ENCODE measurements around the gene TRIO.

Gene TRIO

DNA sequence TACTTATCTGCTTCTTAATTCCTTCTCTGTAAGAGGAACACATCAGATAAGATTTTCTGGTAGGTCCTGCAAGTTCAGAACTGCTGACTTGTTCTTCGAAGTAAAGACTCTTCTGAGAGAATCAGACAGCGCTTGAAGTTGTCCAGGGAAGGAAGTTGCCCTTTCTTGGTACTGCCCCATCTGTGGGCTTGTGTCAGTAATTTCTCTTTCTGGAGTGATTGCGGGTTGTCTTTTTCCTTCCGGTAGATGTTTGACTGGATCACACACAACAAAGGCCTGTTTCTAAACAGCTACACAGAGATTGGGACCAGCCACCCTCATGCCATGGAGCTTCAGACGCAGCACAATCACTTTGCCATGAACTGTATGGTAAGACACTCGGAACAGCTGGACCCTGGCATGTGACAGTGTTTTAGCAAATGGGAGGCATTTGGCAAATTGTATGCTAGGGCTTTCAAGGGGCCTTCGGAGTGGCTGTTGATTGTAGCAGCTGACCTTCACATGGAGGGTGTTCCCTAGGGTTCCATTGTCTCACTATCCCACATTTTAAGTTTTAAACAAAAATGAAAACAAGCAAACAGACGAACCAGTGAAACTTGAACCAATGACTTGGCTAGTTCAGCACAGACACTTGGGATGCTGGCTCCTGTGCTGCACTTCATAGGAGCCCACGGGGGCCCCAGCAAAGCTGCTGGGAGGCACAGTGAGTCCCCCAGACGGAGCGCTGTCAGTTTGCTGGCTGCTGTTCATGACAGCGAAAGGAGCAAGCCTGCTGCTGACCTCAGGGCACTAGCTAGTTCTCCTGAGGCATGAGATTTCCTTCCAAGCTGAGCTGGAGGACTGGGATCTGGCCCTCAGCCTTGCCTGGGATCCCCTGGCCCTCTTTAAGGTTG, 149.9 kb downstream of the TRIO start:
- no peak for DNase-seq (ENCODE audit: low read depth, low spot score)

DNA sequence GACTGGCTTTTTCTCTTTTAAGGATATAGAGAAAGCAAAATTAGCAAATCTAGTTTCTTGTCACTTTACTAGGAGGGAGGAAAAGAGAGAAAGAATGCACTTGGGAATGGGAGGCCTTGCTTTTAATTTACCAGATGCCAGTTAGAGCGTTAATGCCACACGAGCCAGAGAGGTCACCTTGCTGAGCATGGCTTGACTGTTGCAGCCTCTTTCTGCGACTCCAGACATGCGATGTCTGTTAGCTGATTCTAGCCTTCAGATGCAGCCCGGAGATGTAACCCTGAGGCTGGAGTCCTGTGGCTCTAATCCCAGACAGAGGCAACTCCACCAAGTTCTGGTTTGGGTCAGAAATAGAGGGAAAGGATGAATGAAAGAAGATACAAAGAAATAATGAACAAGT, 152.5 kb downstream of the TRIO start:
- DNase-seq (ENCODE audit: low read depth, low spot score) = no peak

- DNase-seq (ENCODE audit: low read depth, low spot score) = no peak
Measured at GRCh38 chr5:14296533-14297331, 153.6 kb downstream of the TRIO start.

GRCh38 chr5:14297697-14298096, 154.6 kb downstream of the TRIO start:
- DNase-seq (ENCODE audit: low read depth, low spot score) = no peak

DNA sequence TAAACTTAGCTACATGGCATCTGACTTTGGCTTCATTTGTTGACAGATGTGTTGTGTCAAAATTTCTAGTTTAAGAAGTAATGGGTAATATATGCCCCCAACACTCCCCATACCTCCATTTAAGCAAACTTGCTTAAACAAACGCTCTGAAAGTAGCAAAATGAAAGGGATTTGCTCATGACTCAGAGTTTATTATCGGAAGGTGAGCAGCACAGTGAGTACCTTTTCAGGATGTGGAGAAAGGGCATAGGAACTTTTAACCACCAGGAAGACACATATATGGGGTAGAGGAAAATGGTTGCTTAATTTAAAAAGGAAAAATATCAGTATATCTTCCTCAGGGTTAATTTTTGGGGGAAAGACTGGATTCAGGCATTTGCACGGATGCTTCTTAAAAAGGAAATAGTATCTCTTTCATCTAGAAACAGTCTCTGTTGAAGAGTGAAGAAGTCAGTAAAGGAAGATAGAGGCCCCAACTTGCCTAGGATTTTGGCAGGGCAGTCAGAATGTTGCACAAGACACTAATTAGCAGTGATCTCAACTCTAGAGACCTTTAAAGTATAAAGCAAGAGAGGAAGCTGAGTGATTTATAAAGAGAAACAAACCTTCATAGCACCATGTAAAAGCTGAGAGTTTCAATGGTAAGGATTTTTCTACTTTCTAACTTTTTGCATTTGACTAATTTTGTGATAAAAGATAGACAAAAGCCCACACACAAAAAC, 155.1 kb downstream of the TRIO start:
- no peak for DNase-seq (ENCODE audit: low read depth, low spot score)

- DNase-seq (ENCODE audit: low read depth, low spot score) = no peak
Measured at GRCh38 chr5:14299666-14300065, 156.5 kb downstream of the TRIO start.

DNA sequence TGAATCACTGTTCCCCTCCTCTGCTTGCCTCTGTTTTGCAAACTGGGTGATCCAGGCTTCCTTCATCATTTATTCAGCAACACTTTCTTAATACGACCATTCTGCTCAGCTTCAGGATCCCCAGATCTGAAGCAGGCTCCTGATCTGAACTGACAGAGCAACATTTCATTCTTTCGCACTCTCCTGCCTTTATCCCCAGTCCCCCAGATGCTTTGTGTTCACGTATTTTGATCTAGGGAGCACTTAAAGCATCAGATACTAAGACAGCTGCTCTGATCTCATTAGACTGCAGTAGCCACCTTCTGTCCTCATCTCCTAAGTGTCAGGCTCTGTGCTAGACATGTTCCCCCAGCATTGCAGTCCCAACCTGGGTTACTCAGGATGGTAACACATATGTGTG, 158.0 kb downstream of the TRIO start:
- no peak for DNase-seq (ENCODE audit: low read depth, low spot score)

DNA sequence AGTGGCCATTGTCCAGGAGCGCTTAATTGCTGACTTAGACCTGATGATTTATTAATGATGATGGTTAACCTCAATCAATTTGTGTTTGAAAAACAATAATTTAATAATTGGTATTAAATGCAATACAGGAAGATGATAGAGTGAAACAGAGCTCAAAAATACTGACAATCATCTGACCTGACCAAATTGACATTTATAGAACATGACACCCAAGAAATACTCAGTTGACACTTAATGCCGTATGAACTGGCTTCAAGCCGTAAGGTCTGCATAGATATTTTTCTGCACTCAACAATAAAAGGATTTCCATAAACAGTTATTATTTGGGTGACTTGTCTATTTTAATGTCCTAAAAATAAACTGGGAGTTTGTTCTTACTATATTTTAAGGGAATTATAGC, 159.2 kb downstream of the TRIO start:
- DNase-seq (ENCODE audit: low read depth, low spot score) = no peak

DNA sequence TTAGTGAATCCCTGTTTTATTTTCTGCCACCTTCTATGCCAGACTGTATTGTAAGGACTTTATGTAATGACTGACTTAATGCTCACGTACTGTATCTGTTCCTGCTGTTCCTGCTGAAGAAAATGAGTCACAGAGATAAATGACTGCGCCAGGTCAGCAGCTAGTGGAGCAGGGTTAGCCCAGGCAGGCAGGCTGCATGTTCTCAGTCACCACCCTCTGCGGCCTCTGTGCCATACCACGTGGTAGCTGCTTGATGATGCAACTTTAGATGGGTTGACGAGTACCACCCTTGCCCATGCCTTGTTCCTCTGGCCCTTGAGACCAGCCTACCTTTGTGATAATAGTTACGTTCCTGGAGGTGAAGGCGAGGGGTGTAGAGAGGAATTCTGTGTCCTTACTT, 161.9 kb downstream of the TRIO start:
- peak; percentile 66 for DNase-seq (ENCODE audit: low read depth, low spot score)

- DNase-seq (ENCODE audit: low read depth, low spot score) = no peak
Measured at GRCh38 chr5:14306329-14306815, 163.2 kb downstream of the TRIO start.

DNA sequence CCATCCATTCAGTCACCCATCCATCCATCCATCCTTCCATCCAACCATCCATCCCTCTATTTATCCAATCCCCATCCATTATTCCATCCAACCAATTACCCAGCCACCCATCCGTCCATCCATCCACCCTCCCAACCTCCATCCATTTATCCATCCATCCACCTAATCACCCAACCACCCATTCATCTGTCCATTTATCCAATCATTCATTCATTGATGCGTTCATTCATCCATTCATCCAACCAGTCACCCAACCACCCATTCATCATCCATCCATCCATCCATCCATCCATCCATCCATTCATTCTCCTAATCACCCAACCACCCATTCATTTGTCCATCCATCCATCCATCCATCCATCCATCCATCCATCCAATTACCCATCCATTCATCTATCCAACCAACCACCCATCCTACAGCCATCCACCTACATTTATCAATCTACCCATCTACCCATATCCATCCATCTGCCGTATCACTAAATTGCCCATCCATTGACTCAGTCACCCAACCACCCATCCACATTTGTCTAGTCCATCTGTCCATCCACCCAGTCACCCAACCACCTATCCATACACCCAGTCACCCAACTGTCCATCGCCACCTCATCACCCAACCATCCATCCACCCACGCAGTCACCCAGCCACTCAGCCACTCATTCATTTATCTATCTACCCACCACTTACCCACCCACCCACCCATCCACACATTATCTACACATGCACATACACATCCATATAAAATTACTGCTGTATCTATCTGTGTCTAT, 165.4 kb downstream of the TRIO start:
- no peak for DNase-seq (ENCODE audit: low read depth, low spot score)

DNA sequence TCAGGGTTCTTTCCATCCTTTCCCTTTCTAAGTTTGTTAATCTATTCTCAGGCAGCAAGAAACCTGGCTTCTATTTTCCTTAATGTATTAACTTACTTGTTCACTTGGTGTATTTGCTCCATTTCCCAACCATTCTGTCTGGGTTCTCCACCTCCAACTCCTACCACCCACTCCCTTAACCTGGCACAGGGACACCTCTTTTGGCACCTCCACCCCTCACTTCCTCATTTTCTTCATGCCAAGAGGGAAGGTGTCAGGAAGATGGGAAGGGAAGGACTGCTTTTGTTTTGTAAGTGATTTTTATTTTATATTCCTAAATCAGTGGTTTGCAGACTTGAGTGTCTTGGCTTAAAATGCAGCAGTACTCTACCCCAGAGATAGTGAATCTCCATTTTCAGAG, 166.1 kb downstream of the TRIO start:
- no peak for DNase-seq (ENCODE audit: low read depth, low spot score)

- DNase-seq (ENCODE audit: low read depth, low spot score) = no peak
Measured at GRCh38 chr5:14309878-14310531, 166.9 kb downstream of the TRIO start.

GRCh38 chr5:14310901-14311300, 167.8 kb downstream of the TRIO start:
- no peak for DNase-seq (ENCODE audit: low read depth, low spot score)

GRCh38 chr5:14313986-14314690, 171.0 kb downstream of the TRIO start:
- no peak for DNase-seq (ENCODE audit: low read depth, low spot score)

DNA sequence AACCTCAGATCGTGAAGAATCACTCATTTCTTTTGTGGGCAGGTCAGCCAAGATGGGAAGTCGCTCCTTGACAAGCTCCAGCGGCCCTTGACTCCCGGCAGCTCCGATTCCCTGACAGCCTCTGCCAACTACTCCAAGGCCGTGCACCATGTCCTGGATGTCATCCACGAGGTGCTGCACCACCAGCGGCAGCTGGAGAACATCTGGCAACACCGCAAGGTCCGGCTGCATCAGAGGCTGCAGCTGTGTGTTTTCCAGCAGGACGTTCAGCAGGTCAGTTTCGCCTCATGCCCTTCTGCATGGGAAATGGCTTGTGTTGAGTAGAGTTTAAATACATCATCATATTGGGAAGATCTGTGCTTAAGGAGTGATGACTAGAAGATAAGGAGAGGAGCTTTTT, 173.3 kb downstream of the TRIO start:
- no peak for DNase-seq (ENCODE audit: low read depth, low spot score)

DNA sequence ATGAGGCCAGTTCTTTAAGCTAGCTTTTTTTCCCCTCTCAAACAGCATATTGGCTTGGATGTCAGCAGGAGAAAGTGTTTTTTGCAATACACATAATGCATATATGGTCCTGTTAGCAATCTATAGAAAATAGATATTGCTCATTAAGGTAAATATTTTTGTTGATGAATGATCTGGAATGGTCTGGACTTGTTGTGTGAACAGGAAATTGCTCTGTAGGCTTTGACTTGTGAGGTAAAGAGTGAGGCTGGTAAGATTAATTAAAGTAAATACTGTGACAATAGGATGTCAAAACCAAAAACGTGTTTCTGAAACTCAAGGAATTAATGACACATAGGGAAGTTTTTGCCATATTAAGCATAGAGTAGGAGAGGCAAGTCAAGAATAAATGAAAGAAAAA, 176.0 kb downstream of the TRIO start:
- no peak for DNase-seq (ENCODE audit: low read depth, low spot score)

DNA sequence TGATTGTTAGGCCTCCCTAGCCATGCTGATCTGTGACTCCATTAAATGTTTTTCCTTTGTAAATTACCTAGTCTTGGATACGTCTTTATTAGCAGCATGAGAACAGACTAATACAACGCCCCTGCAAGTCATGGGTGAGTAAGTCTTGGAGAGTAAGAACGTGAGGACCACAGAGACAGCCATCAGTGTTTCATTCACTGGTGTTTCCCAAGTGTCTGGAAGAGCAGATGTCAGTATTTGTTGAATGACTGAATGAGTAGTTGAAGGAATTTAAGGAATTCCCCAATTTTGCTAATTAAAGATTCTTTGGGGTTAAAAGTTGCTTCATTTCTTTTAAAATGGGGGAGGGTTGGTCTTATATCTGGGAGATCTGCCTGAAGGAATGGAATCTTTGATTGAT, 178.8 kb downstream of the TRIO start:
- no peak for DNase-seq (ENCODE audit: low read depth, low spot score)

GRCh38 chr5:14322437-14323187, 179.5 kb downstream of the TRIO start:
- no peak for DNase-seq (ENCODE audit: low read depth, low spot score)
